Endothelial cell of umbilical vein (primary cell): Measurements from ENCODE around the gene SGF29.

Source experiments
- EZH2 ChIP-seq: IDR thresholded peaks from 2 replicates; pipeline ENCODE4 v1.6.1; 2012; ENCODE audit warnings: borderline replicate concordance, low read depth, mild to moderate bottlenecking, moderate library complexity, low read length, inconsistent platforms; ENCODE audit not compliant: severe bottlenecking
- TF ChIP-seq, protein P1 (sequence below): IDR thresholded peaks from 2 replicates; pipeline ENCODE4 v1.6.1; 2011; ENCODE audit not compliant: insufficient read depth, insufficient read length
- TF ChIP-seq, protein P2 (sequence below), 2 donors: IDR thresholded peaks; 1 replicate in 1 of 2; 2 replicates in 1 of 2; pipeline ENCODE4 v1.5.1; 2011; ENCODE audit warnings: low read length in 2 of 2, mild to moderate bottlenecking in 2 of 2, moderate library complexity in 2 of 2, control low read depth in 1 of 2, inconsistent platforms in 1 of 2, low read depth in 1 of 2; ENCODE audit not compliant: insufficient read depth in 1 of 2; ENCODE audit errors: extremely low read depth in 1 of 2

- TF ChIP-seq EZH2: no peak
- TF ChIP-seq, protein P1, sequence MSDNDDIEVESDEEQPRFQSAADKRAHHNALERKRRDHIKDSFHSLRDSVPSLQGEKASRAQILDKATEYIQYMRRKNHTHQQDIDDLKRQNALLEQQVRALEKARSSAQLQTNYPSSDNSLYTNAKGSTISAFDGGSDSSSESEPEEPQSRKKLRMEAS: no peak
- TF ChIP-seq, protein P2, sequence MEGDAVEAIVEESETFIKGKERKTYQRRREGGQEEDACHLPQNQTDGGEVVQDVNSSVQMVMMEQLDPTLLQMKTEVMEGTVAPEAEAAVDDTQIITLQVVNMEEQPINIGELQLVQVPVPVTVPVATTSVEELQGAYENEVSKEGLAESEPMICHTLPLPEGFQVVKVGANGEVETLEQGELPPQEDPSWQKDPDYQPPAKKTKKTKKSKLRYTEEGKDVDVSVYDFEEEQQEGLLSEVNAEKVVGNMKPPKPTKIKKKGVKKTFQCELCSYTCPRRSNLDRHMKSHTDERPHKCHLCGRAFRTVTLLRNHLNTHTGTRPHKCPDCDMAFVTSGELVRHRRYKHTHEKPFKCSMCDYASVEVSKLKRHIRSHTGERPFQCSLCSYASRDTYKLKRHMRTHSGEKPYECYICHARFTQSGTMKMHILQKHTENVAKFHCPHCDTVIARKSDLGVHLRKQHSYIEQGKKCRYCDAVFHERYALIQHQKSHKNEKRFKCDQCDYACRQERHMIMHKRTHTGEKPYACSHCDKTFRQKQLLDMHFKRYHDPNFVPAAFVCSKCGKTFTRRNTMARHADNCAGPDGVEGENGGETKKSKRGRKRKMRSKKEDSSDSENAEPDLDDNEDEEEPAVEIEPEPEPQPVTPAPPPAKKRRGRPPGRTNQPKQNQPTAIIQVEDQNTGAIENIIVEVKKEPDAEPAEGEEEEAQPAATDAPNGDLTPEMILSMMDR (IDR thresholded peaks at IDR 0.05; ENCODE audit: extremely low read depth in 1 of 2, insufficient read depth in 1 of 2, low read depth in 1 of 2, low read length in 2 of 2): no peak
Observed at GRCh38 chr16:28511801-28512789, 41.6 kb upstream of the SGF29 start.
